Eye (tissue), 1 donor: ENCODE data around the gene KCND3.

Experiments used
- DNase-seq: peaks from one replicate; pipeline ENCODE4 v3.0.0-alpha.2; 2015

KCND3 gene

GRCh38 chr1:111841189-111841588 is 148.3 kb downstream of the KCND3 start:
- DNase-seq, result no peak

- no peak for DNase-seq
These were observed 152.1 kb downstream of the KCND3 start for GRCh38 chr1:111837393-111837792.

- no peak for DNase-seq
These were observed 153.4 kb downstream of the KCND3 start for GRCh38 chr1:111836111-111836510.

GRCh38 chr1:111835514-111835913 is 154.0 kb downstream of the KCND3 start:
- DNase-seq, result no peak

DNA sequence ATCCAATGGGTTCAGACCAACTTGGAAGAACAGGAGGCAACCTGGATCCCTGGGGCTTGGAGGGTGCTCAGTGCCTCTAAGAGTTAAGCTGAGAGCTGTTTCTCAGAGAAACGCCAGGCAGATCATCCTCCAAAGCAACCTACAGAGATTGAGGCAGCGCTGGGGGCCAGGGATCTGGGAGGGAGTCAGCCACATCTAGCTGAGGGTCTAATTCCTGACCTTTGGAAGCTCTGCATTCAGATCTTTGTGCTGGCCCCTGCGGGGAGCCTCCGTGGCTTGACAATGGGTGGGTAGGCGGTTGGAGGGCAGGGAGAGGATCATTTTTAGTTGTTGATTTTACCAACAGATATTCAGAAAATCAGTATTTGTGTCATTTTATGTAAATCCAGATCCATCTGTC is 154.5 kb downstream of the KCND3 start:
- no peak for DNase-seq

GRCh38 chr1:111833334-111833733 is 156.1 kb downstream of the KCND3 start:
- peak; percentile 59 for DNase-seq

DNA sequence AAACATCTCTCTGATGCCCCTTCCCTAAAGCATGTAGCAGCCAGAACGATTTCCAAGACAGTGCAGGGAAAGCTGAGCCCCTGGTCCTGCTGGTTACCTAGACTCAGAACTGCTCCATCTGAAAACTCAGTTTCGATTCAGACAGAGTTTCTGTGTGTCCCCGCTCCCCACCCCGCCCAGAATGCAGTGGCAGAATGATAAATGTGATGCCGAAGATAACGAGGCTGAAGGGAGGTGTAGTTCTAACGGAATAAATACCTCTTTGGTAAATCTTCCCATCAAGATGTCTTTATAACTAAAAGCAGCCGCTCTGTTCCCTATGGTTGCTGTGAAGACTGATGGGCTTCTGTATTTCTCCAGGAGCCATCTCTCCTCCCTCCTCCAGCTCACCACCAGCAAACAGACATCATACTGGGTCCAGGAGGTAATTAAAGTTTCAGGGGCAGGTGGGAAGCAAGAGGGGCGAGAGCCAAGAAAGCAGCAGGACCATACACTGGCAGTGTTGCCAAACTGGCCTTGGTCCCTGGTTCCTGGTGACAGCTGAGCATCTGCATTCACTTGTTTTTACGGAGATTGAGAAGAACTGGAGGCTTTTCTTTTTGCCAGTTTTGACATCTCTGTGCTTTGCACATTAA is 156.8 kb downstream of the KCND3 start:
- no peak for DNase-seq

GRCh38 chr1:111831153-111831552 is 158.3 kb downstream of the KCND3 start:
- no peak for DNase-seq

DNA sequence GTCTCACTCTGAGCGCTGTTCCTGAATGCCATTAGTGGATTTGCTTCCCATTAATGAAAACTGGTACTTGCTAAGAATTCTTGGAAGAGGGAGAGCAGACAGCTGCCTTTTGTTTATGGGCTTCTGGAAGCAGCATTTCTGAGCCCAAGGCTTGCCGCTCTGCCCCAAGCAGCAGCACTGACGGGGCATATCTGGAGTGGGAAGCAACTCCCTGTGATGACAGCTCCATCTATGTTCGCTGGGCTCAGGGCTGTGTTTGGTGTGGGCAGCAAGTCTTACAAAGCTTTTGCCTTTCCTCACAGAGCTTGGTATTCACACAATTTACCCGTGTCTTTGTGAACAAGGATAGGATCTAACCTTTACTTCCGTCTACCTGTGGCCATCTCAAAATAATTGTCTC is 161.5 kb downstream of the KCND3 start:
- DNase-seq, result no peak

DNA sequence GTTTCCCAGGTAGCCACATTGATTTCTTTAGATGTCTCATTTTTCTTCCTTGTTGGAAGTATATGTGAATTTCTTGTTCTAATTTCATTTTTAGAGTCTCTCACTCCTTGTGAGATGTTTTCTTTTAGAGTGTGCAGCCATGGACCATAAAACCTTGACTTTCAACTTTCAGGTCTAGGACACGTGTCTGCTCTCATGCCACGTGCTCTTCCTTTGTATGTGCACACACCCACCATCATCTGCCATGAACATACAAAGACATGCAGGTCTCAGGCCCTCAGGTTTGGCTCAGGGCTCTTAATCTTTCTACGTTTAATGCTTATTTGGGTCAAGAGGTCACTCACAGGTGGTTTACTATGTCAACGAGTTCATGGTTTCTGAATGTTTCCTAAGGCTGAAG is 163.2 kb downstream of the KCND3 start:
- no peak for DNase-seq

- DNase-seq, result no peak
These were observed 164.3 kb downstream of the KCND3 start for GRCh38 chr1:111825217-111825616.

DNA sequence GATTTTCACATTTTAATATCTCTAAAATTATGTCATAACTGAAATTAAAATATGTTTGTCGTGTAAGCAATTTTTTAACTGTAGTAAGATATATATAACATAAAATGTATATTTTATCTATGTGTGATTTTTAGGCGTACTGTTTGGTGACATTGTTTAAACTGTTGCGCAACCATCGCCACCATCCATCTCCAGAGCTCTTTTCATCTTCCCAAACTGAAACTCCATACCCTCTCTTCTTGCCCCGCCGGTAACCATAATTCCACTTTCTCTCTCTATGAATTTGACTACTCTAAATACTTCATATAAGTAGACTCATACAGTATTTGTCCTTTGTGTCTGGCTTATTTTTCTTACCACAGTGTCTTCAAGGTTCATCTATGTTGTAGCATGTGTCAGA is 167.3 kb downstream of the KCND3 start:
- DNase-seq, result no peak

DNA sequence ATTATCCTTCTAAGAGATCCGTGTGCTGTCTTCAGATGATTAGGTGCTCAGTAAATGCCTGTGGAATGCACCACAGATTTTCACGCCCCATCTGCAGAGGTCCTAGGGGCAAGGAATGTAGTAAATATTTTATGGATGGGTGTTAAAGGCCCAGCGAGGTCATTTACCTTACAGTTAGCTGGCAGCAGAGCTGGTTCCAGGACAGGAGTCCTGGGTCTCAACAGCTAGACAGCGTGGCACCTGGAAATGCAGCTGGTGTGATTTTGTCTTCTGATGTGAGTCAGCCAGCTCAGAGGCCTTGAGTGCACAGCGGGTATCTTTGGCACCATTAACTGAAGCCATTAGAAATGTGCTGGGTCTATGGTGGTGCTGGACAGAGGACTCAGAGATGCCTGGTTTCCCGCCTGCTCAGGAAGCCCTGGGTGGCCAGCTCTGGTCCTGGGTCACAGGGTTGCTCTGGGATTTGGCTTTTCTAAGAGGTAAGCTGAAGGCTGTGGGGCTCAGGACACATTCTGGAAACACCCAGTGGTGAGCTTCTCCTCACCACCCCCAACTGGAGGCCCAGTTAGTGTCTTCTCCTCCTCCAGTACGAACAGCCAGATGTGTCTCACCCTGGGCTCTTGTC is 168.2 kb downstream of the KCND3 start:
- no peak for DNase-seq

DNA sequence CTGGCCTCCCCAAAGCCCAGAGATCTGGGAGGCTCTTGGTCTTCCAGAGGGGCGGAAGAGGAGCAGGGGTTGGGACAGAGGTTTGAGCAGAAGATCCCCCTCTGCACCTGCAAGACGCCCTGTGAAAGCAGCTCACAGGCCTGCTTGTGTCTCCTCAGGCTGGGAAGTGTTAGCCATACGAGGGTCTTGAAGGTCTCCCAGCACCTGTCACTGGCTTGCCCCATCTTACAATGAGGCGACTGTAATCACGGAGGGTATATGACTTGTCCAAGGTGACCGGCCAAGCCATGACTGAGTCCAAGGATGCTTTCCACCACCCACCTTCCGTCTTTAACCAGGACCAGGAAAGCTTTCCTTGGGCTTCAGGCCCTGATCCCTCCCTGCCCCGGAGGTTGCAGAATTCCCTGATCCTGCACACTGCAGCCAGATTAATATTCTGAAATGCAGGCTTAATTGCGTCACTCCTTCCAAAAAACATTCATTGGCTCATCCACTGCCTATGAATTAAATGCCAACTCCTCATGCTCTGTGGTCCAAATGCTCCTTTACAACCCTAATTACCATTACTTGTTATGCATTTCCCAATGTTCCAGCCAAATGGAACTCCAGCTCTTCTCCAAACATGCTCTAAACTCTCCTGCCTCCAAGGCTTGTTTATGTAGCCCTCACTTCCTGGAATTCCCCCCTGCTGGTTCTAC is 169.8 kb downstream of the KCND3 start:
- DNase-seq, result no peak

DNA sequence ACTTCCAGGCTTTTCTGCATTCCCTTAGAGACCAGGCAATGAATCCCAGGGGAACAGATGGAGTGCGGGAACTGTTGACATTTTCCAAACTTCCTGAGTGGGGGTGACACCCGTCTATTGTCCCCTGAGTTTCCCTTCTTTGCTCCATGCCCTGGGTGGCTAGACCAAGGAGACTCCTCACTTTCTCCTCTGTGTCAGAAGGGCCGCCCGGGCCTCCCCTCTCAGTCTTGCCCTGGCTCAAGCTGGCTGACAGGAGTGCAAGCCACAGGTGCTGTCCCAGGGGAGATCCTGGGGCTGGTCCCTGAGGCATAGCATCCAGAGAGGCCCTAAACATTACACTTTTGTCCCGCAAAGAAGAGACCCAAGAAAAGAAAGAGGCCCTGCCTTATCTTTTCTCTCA is 170.9 kb downstream of the KCND3 start:
- DNase-seq, result no peak

DNA sequence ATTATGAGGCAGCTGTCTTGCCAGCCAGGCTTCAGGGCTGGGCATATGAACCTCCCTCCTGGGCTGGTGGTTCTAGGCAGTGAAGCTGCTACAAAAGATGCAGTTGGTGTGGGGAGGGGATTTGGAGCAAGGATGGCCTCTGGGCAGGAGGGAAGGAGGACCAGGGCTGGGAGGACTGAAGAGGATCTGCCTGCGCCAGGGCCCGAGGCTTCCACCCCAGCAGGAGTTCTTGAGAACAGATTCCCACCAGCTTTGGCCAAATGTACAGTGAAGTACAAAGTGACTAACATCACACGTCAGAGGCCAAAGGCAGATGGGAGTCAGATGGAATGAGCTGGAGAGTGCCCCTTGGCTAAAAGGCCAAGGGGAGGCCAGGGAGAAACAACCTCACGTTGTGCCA is 171.4 kb downstream of the KCND3 start:
- DNase-seq, result no peak

DNA sequence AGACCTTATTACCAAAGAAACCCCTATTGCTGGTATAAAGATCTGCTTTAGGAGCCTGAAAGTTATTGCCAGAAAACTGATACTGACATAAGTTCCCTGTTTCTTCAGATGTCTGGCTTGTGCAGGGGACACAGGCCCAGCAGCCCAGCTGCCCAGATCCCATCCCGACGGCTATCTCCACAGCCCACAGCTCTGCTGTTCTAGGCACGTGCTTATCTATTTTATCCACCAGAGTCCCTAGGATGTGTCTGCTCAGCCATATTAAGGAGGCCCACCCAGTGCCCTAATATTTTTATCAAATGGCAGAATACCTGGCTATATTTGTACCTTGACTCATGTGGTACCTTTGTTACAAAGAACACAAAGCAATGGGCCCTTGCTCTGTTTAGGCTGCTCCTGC is 174.8 kb downstream of the KCND3 start:
- DNase-seq, result no peak

DNA sequence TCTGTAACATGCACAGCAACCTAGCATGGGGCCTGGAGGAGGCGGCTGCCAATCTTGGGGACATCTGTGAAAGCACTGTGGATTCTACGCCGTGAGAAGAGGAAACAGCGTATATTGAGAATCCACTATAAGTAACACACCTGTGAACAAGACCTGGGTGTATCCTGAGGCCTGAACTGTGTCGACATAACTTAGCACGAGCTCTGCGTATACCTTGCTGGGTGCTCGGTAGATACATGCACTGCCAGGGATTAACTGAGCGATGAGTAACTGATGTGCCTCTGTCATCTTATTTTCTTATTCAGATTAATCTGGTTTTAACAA is 175.2 kb downstream of the KCND3 start:
- no peak for DNase-seq

GRCh38 chr1:111813440-111814304 is 175.8 kb downstream of the KCND3 start:
- DNase-seq, result no peak

DNA sequence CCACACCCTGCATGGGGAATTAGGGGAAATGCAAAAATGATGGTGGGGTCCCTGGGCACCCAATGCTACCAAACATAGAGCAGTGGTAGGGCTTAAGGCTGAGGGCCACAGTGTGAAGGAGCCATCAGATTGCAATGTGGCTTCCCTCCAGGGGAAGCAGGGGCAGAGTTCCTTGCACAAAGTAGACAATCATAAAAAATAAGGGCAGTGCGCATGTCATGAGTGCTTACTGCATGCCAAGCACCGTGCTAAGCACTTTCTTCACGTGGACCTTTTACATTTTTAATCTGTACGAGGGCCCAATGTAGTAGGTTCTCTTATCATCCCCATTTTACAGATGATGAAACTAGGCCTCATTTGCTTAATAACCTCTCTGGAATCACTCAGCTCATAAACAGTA is 177.2 kb downstream of the KCND3 start:
- DNase-seq, result no peak

- DNase-seq, result no peak
These were observed 177.6 kb downstream of the KCND3 start for GRCh38 chr1:111811891-111812290.

DNA sequence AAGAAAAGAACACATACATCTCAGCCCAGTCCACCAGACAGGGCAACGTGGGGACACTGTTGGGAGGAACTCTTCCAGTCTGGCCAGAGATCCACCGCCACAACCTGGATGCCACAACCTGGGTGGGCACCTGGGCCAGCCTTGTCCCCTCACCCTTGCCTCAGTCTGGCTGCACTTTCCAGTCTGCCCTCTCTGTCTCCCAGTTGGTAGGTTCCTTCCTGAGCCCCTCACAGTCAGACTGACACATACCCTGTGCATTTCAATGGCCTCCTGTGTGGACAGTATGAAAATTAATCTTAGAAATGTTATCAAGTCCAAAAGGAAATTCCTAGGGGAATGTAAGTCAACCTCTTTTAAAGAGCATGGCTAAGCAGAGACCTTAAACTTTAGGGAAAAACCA is 184.2 kb downstream of the KCND3 start:
- no peak for DNase-seq

DNA sequence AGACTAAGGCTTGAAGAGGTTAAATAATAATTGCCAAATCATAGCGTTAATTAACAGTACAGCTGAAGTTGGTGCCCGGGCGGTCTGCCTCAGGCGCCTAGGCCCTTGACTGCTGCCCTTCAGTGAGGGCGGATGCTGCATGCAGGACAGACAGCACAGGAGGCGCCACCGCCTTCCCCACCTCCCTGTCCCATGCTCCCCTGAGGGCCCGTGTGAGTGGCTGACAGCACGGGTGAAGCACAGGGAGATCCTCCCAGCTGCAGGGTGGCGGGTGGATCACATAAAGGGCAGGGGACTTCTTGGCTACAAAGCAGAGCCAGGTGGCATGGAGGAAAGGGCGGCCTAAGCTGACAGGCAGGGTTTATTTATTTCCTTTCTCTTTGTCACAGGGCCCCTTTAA is 184.7 kb downstream of the KCND3 start:
- no peak for DNase-seq

- DNase-seq, result no peak
These were observed 185.5 kb downstream of the KCND3 start for GRCh38 chr1:111803951-111804350.
